Measurements from ENCODE around the gene ZNF786. TPM values are rescaled to one million over a fixed set of nuclear protein-coding genes. Genes with fewer than 3 reads are reported as not detected.
"Not testable (repeated sequence)": the region's sequence is repeated elsewhere in the genome, so short reads cannot be mapped to it uniquely, and the experiment has no call there.

Gene ZNF786
- total and polyA plus RNA-seq, 9 donors: 3.9 to 11.6 (median 7.8) TPM

DNA sequence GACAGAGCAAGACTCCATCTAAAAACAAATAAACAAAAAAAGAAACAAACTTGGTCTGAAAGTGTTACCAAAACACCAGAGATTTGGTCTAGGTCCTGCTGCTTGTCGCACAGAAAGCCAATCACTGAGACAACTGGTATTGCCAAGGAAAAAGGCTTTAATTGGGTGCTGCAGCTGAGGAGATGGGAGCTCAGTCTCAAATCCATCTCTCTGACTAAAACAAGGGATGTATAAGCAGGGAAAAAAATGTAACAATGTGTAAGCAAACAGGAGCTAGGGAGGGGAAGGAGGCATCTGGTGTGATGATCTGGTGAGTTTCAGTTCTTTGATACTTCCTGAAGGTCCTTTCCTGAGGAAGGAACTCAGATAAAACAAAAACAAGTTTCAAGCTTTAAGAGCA is 53.8 kb downstream of the ZNF786 start:
- intact Hi-C loops (cut with DNase I): no loop called here
- H3K4me3 ChIP-seq: no peak overlapping the region
- no peaks in the 10 kb centered on the region for H3K4me1 ChIP-seq (ENCODE audit: insufficient read depth)
- H3K27me3 ChIP-seq: no peaks in the 10 kb centered on the region
- H3K27ac ChIP-seq: no peak overlapping the region
- no peaks in the 10 kb centered on the region for H3K36me3 ChIP-seq
- TF ChIP-seq POLR2A (IDR thresholded peaks at IDR 0.05) (no peak), EP300 (IDR thresholded peaks at IDR 0.05) (no peak)
- TF ChIP-seq, protein P1, sequence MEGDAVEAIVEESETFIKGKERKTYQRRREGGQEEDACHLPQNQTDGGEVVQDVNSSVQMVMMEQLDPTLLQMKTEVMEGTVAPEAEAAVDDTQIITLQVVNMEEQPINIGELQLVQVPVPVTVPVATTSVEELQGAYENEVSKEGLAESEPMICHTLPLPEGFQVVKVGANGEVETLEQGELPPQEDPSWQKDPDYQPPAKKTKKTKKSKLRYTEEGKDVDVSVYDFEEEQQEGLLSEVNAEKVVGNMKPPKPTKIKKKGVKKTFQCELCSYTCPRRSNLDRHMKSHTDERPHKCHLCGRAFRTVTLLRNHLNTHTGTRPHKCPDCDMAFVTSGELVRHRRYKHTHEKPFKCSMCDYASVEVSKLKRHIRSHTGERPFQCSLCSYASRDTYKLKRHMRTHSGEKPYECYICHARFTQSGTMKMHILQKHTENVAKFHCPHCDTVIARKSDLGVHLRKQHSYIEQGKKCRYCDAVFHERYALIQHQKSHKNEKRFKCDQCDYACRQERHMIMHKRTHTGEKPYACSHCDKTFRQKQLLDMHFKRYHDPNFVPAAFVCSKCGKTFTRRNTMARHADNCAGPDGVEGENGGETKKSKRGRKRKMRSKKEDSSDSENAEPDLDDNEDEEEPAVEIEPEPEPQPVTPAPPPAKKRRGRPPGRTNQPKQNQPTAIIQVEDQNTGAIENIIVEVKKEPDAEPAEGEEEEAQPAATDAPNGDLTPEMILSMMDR (IDR thresholded peaks at IDR 0.05): no peak
- WGBS, 3 donors: 95 to 100% (median 98%) methylated on average over 1 of the region's 1 CpG
- H3K9me3 ChIP-seq: no peaks in the 10 kb centered on the region
- no peak for DNase-seq

GRCh38 chr7:149031353-149031910 is 59.1 kb downstream of the ZNF786 start:
- TF ChIP-seq, protein P1 (IDR thresholded peaks at IDR 0.05): no peak
- TF ChIP-seq EP300 (IDR thresholded peaks at IDR 0.05): no peak
- TF ChIP-seq POLR2A (IDR thresholded peaks at IDR 0.05): no peak
- no peak overlapping the region for H3K4me3 ChIP-seq
- H3K27ac ChIP-seq: no peak overlapping the region
- no peaks in the 10 kb centered on the region for H3K27me3 ChIP-seq
- H3K36me3 ChIP-seq: no peaks in the 10 kb centered on the region
- 90 to 93% (median 90%) methylated on average over 3 of the region's 3 CpGs for WGBS, 3 donors
- intact Hi-C loops (cut with DNase I): no loop called here
- DNase-seq: no peak
- H3K4me1 ChIP-seq (ENCODE audit: insufficient read depth): peaks cover 3% of the 10 kb centered on the region
- H3K9me3 ChIP-seq: no peaks in the 10 kb centered on the region

DNA sequence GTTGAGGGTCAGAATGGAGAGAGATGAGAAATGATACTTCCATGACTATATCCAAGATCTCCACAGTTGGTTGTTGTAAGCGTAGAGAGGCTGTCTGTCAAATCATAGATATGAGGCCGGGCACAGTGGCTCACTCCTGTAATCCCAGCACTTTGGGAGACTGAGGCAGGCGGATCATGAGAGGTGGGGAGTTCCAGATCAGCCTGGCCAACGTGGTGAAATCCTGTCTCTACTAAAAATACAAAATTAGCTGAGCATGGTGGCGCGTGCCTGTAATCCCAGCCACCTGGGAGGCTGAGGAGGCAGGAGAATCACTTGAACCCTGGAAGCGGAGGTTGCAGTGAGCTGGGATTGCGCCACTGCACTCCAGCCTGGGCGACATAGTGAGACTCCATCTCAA is 60.1 kb downstream of the ZNF786 start:
- WGBS, 3 donors: 90 to 97% (median 91%) methylated on average over 9 of the region's 9 CpGs
- intact Hi-C loops (cut with DNase I); H3K9me3 ChIP-seq; H3K27ac ChIP-seq; H3K36me3 ChIP-seq; DNase-seq; H3K4me1 ChIP-seq (ENCODE audit: insufficient read depth); H3K4me3 ChIP-seq; H3K27me3 ChIP-seq: not testable (repeated sequence)

DNA sequence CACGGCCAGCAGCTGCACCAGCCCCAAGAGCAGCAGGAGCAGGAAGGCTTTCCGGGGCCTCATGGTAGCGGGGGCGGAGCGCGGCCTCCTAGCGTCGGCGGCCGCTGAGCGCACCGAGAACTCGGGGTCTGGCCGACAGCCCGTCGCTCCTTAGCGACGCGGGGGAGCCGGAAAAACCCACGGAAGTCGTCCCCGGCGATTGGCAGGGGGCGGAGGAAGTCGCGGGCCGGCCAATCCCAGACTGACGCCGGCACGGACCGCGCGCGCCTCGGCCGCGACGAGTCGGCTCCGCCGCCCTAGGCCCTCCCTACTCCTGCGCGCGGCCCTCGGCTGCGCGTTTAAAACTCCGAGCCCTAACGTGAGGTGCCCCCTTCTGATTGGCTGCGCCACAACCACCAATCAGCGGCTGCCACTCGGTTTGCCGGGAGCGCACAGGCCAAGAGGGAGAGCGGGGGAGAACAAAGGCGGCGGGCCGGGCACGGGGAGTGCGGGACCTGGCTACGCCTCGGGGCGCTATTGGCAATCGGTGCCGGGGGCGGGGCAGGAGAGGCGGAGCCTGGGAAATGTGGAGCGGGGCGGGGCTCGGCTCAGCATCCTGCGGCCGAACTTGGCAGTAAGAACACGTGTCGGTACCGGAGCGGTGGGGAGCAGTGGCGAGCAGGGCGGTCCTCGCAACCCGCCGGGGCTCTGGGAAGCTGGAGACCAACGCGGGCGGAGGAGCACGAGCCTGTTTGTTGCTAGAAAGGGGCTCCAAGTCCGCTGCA is 62.0 kb downstream of the ZNF786 start, which contains the start of gene PDIA4:
TSS of gene PDIA4 (minus strand) at position 160 of the 764 bp plus-strand sequence. CDS start at position 63, 97 bp downstream.
- DNase-seq: peak; percentile 99 to 100 (median 99)
- Histone ChIP-seq H3K27me3 (no peaks in the 10 kb centered on the region), H3K9me3 (no peaks in the 10 kb centered on the region), H3K27ac (peak within 1 kb of the TSS; percentile 65 to 94), H3K4me1 (ENCODE audit: insufficient read depth) (peaks cover 6% of the 10 kb centered on the region), H3K36me3 (no peaks in the 10 kb centered on the region), H3K4me3 (peak within 1 kb of the TSS; percentile 81)
- TF ChIP-seq, protein P1 (IDR thresholded peaks at IDR 0.05): peak in 2 of 3 donors; percentile 43 to 52
- TF ChIP-seq EP300 (IDR thresholded peaks at IDR 0.05) (peak; percentile 37), POLR2A (IDR thresholded peaks at IDR 0.05) (peak; percentile 67)
- 0 to 1% (median 0%) methylated on average over 60 to 87 of the region's 87 CpGs for WGBS, 3 donors
- intact Hi-C loops (cut with DNase I): no loop called here

All from ovary (tissue), 9 donors.